HT1080 (cell line): ENCODE results near the gene VEPH1. TPM values are rescaled to one million over a fixed set of nuclear protein-coding genes. Genes with fewer than 3 reads are reported as not detected.

Source experiments
- DNase-seq: peaks from one replicate; pipeline ENCODE4 v3.0.0-alpha.2; 2015; ENCODE audit warnings: low read depth
- total RNA-seq: library from RNA; depleted of rRNA; stranded (reverse); fragments of >200 nt; shearing (Covaris generic); gene quantifications from 2 replicates; pipeline ENCODE4 v1.2.3, GENCODE V29; 2014; rRNA removed

Gene VEPH1
- total RNA-seq, 1 experiment from 2014 or later = 91.1 TPM

- peak; percentile 62 for DNase-seq
Observed at GRCh38 chr3:157226173-157226847, 276.9 kb downstream of the VEPH1 start.

GRCh38 chr3:157225001-157225400, 278.2 kb downstream of the VEPH1 start:
- DNase-seq = no peak

- DNase-seq = no peak
Observed at GRCh38 chr3:157220883-157221282, 282.3 kb downstream of the VEPH1 start.

GRCh38 chr3:157220211-157220610, 283.0 kb downstream of the VEPH1 start:
- DNase-seq = no peak

DNA sequence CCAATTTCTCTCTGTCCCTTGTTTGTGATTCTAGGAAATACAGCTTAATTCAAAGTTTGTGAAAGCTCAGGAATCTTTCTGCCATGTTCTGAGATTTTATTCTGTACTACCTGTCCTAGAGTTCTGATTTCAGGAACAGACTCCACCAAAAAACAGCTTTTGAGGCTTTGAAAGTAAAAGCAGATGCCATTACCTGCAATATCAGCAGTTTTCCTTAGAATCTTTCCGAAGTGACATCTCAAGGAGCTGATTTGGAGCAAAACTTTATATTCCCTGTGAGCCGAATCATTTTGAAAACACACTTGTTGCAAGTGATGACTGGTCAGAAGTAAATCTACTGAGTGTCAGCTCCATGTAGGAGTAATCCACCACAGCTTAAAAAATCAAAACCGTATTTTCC, 284.0 kb downstream of the VEPH1 start:
- DNase-seq = no peak

Other genes starting within 250 kb of the VEPH1 start
- 56.4 and 60.3 TPM in 2 replicates for gene PTX3, start 66.6 kb downstream of the VEPH1 start, total RNA-seq